SK-N-SH (cell line): ENCODE measurements around the gene PSMD13. TPM values are rescaled to one million over a fixed set of nuclear protein-coding genes. Genes with fewer than 3 reads are reported as not detected.

Experiments used
- CTCF ChIA-PET: fragments of 300-600, 350-600 bp; formaldehyde crosslinking; extraction: SDS; loops from one replicate; lab custom pipeline; 2021; lab: Yijun Ruan, JAX
- POLR2A ChIA-PET: fragments of 350-600 bp; sonication (Branson Sonifier 250); formaldehyde crosslinking; extraction: SDS; loops from one replicate; lab custom pipeline; 2020; ENCODE audit warnings: antibody characterized with exemption, inconsistent platforms; lab: Yijun Ruan, JAX
- DNase-seq: peaks from one replicate; pipeline ENCODE4 v3.0.0; 2012
- H2AFZ ChIP-seq: fragments of 200-600 bp; sonication (generic); 2 replicates; pipeline ENCODE4 v1.8.1; 2016; ENCODE audit warnings: antibody characterized with exemption, mild to moderate bottlenecking, low read depth
- H3F3A ChIP-seq: fragments of 200-600 bp; sonication (generic); replicated peaks from 2 replicates; pipeline ENCODE3; 2016; ENCODE audit warnings: antibody characterized with exemption, mild to moderate bottlenecking; ENCODE audit not compliant: insufficient read depth
- H3K27ac ChIP-seq, 2 experiments: fragments of 200-500 bp in 1 of 2; fragments of 200-600 bp in 1 of 2; sonication (Bioruptor generic) in 1 of 2; sonication (generic), shearing (Covaris generic) in 1 of 2; 2 replicates each; pipeline versions ENCODE4 v1.5.1 to v1.6.1; 2014 to 2016; ENCODE audit warnings: low read depth in 2 of 2, inconsistent platforms in 1 of 2, low read length in 1 of 2, mild to moderate bottlenecking in 1 of 2, mixed read lengths in 1 of 2
- H3K27me3 ChIP-seq: fragments of 200-600 bp; sonication (generic), shearing (Covaris generic); 2 replicates; pipeline ENCODE4 v1.6.1; 2016; ENCODE audit warnings: mixed run types; ENCODE audit not compliant: insufficient read depth
- H3K36me3 ChIP-seq, 2 experiments: fragments of 200-500 bp in 1 of 2; fragments of 200-600 bp in 1 of 2; sonication (Bioruptor generic) in 1 of 2; sonication (generic) in 1 of 2; replicated peaks in 1 of 2; 2 replicates each; pipeline versions ENCODE3 to v1.5.1; 2014 to 2016; ENCODE audit warnings: low read length in 1 of 2, mild to moderate bottlenecking in 1 of 2; ENCODE audit not compliant: insufficient read depth in 2 of 2, control insufficient read depth in 1 of 2
- H3K4me1 ChIP-seq, 2 experiments: fragments of 200-500 bp in 1 of 2; fragments of 200-600 bp in 1 of 2; sonication (Bioruptor generic) in 1 of 2; sonication (generic), shearing (Covaris generic) in 1 of 2; 2 replicates each; pipeline versions ENCODE4 v1.5.1 to v1.6.1; 2014 to 2016; ENCODE audit warnings: low read depth in 1 of 2, low read length in 1 of 2, mixed run types in 1 of 2; ENCODE audit not compliant: insufficient read depth in 2 of 2, control insufficient read depth in 1 of 2
- H3K4me2 ChIP-seq: fragments of 200-600 bp; sonication (generic), shearing (Covaris generic); 2 replicates; pipeline ENCODE4 v1.6.1; 2017; ENCODE audit warnings: mixed run types
- H3K4me3 ChIP-seq, 2 experiments: fragments of 200-500 bp in 1 of 2; fragments of 200-600 bp in 1 of 2; sonication (Bioruptor generic) in 1 of 2; sonication (generic), shearing (Covaris generic) in 1 of 2; 2 replicates each; pipeline versions ENCODE4 v1.5.1 to v1.8.1; 2014 to 2016; ENCODE audit warnings: low read depth in 2 of 2, inconsistent platforms in 1 of 2, low read length in 1 of 2, mild to moderate bottlenecking in 1 of 2, mixed read lengths in 1 of 2, moderate library complexity in 1 of 2
- H3K79me2 ChIP-seq: fragments of 200-600 bp; sonication (generic); 2 replicates; pipeline ENCODE4 v1.8.1; 2017; ENCODE audit warnings: mild to moderate bottlenecking; ENCODE audit not compliant: insufficient read depth
- H3K9ac ChIP-seq: fragments of 200-600 bp; sonication (generic); 2 replicates; pipeline ENCODE4 v1.6.1; 2017; ENCODE audit warnings: mixed run types
- H3K9me2 ChIP-seq: fragments of 200-600 bp; sonication (generic); 2 replicates; pipeline ENCODE4 v1.6.1; 2017; ENCODE audit warnings: mixed run types
- H3K9me3 ChIP-seq: fragments of 200-600 bp; sonication (generic); 2 replicates; pipeline ENCODE4 v1.6.1; 2017; ENCODE audit warnings: mixed run types, mild to moderate bottlenecking, moderate library complexity
- H4K20me1 ChIP-seq: fragments of 200-600 bp; sonication (generic); 2 replicates; pipeline ENCODE4 v1.6.1; 2017; ENCODE audit warnings: mild to moderate bottlenecking, mixed run types; ENCODE audit not compliant: insufficient read depth
- ELF1 ChIP-seq: IDR thresholded peaks from 2 replicates; pipeline ENCODE4 v1.4.0; 2012
- EP300 ChIP-seq, 2 experiments: IDR thresholded peaks; 2 replicates each; pipeline versions ENCODE4 v1.4.0 to v1.6.1; 2012; ENCODE audit warnings: borderline replicate concordance in 1 of 2, low read depth in 1 of 2, low read length in 1 of 2
- FOXM1 ChIP-seq: IDR thresholded peaks from 2 replicates; pipeline ENCODE4 v1.4.0; 2012; ENCODE audit warnings: low read depth, mild to moderate bottlenecking
- GABPA ChIP-seq: IDR thresholded peaks from 2 replicates; pipeline ENCODE4 v1.4.0; 2012; ENCODE audit warnings: low read depth, mild to moderate bottlenecking
- MEF2A ChIP-seq: IDR thresholded peaks from 2 replicates; pipeline ENCODE4 v1.4.0; 2012; ENCODE audit warnings: low read depth, borderline replicate concordance
- TAF1 ChIP-seq: IDR thresholded peaks from 2 replicates; pipeline ENCODE4 v1.6.1; 2012; ENCODE audit warnings: low read depth, mild to moderate bottlenecking, low read length, moderate library complexity, borderline replicate concordance
- TCF12 ChIP-seq: IDR thresholded peaks from 2 replicates; pipeline ENCODE4 v1.4.0; 2012
- TEAD4 ChIP-seq: IDR thresholded peaks from 2 replicates; pipeline ENCODE4 v1.4.0; 2012; ENCODE audit warnings: mild to moderate bottlenecking, borderline replicate concordance; ENCODE audit not compliant: insufficient read depth
- WGBS: methylation state at CpG from one replicate; pipeline ENCODE4 v1.1.6; 2017; ENCODE audit warnings: low lambda C conversion rate; 5-methylcytosine and 5-hydroxymethylcytosine counted together
- polyA plus RNA-seq, 3 experiments: library from polyadenylated mRNA; depleted of rRNA; stranded (reverse); fragments of >200 nt; gene quantifications; 2 replicates each; pipeline ENCODE4 v1.2.3, GENCODE V29; 2012
- TF ChIP-seq, protein P1 (sequence below): IDR thresholded peaks from 2 replicates; pipeline ENCODE4 v1.4.0; 2012; ENCODE audit warnings: low read depth, borderline replicate concordance
- TF ChIP-seq, protein P2 (sequence below): fragments of 150-350 bp; IDR thresholded peaks from 2 replicates; pipeline ENCODE4 v1.6.1; 2017; ENCODE audit warnings: antibody characterized with exemption, low read length, low read depth, borderline replicate concordance
- TF ChIP-seq, protein P3 (sequence below): fragments of 200-600 bp; sonication (generic); IDR thresholded peaks from 2 replicates; pipeline ENCODE4 v1.6.1; 2017; ENCODE audit warnings: antibody characterized with exemption, mild to moderate bottlenecking, moderate library complexity

PSMD13 gene
- polyA plus RNA-seq, 1 of the 3 experiments (the other 2 are of a cell fraction), result 196 TPM

DNA sequence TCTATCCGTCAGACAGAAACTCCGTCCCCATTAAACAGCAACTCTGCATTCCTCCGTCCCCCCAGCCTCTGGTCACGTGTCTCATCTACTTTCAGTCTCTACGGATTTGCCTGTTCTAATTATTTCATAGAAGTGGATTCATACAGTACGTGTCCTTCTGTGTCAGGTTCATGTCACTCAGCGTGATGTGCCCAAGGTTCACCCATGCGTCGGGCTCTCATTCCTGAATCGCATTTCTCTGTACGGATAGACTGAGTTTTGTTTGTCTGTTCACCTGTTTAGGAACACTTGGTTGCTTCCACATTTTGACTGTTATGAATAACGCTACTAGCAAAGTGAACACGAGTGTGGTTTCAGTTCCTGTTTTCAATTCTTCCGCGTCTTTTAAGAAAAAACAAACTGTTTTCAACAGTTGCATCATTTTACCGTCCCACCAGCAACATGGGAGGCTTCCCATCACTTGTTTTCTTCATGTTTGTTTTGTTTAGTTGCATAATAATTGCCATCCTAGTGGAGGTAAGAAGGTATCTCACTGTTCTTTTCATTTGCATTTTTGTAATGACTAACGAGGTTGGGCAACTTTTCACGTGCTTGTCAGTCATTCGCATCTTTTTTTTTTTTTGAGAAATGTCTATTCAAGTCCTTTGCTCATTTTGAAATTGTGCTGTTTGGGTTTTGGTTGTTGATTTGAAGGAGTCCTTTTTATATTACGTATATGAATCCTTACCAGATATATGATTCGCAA lies 32.5 kb downstream of the PSMD13 start:
- DNase-seq, result no peak
- no peaks in the 10 kb centered on the region for H3K36me3 ChIP-seq
- no peak overlapping the region for H2AFZ ChIP-seq
- H3K9ac ChIP-seq, result no peak overlapping the region
- H3F3A ChIP-seq, result peaks cover 12% of the 10 kb centered on the region
- WGBS, result 58% methylated on average over 21 of the region's 21 CpGs
- H3K27me3 ChIP-seq, result peaks cover 9% of the 10 kb centered on the region; the same call in 1 of the 2 replicates
- CTCF ChIA-PET, result interaction anchor here (0.6 to 2.4 kb wide), 4 partner anchors 18 to 61 kb away, joined by 3 to 19 read pairs (median 4); no protein-coding TSS in a partner anchor
- H3K27ac ChIP-seq, result no peak overlapping the region
- no peaks in the 10 kb centered on the region for H3K9me3 ChIP-seq
- no peaks in the 10 kb centered on the region for H3K79me2 ChIP-seq
- TF ChIP-seq, protein P1, sequence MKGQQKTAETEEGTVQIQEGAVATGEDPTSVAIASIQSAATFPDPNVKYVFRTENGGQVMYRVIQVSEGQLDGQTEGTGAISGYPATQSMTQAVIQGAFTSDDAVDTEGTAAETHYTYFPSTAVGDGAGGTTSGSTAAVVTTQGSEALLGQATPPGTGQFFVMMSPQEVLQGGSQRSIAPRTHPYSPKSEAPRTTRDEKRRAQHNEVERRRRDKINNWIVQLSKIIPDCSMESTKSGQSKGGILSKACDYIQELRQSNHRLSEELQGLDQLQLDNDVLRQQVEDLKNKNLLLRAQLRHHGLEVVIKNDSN, result peak; percentile 64; the same call in 1 of the 2 replicates
- no peak for TF ChIP-seq TAF1
- no peak for TF ChIP-seq TCF12
- TF ChIP-seq, protein P2, sequence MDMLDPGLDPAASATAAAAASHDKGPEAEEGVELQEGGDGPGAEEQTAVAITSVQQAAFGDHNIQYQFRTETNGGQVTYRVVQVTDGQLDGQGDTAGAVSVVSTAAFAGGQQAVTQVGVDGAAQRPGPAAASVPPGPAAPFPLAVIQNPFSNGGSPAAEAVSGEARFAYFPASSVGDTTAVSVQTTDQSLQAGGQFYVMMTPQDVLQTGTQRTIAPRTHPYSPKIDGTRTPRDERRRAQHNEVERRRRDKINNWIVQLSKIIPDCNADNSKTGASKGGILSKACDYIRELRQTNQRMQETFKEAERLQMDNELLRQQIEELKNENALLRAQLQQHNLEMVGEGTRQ, result no peak
- TF ChIP-seq GABPA, result no peak
- TF ChIP-seq, protein P3, sequence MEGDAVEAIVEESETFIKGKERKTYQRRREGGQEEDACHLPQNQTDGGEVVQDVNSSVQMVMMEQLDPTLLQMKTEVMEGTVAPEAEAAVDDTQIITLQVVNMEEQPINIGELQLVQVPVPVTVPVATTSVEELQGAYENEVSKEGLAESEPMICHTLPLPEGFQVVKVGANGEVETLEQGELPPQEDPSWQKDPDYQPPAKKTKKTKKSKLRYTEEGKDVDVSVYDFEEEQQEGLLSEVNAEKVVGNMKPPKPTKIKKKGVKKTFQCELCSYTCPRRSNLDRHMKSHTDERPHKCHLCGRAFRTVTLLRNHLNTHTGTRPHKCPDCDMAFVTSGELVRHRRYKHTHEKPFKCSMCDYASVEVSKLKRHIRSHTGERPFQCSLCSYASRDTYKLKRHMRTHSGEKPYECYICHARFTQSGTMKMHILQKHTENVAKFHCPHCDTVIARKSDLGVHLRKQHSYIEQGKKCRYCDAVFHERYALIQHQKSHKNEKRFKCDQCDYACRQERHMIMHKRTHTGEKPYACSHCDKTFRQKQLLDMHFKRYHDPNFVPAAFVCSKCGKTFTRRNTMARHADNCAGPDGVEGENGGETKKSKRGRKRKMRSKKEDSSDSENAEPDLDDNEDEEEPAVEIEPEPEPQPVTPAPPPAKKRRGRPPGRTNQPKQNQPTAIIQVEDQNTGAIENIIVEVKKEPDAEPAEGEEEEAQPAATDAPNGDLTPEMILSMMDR, result no peak
- no peak for TF ChIP-seq ELF1
- H3K9me2 ChIP-seq, result no peaks in the 10 kb centered on the region
- no peak overlapping the region for H3K4me3 ChIP-seq
- peaks cover 0 to 6% of the 10 kb centered on the region in 2 experiments; a peak in 1 of 4 replicates for H3K4me1 ChIP-seq
- no peaks in the 10 kb centered on the region for H4K20me1 ChIP-seq
- peak overlapping the region; percentile 11 for H3K4me2 ChIP-seq
- POLR2A ChIA-PET, result interaction anchor here (1.2 kb wide), 1 partner anchor 62 kb away, joined by 3 read pairs; the partner anchor contains the start of genes BET1L and RIC8A

DNA sequence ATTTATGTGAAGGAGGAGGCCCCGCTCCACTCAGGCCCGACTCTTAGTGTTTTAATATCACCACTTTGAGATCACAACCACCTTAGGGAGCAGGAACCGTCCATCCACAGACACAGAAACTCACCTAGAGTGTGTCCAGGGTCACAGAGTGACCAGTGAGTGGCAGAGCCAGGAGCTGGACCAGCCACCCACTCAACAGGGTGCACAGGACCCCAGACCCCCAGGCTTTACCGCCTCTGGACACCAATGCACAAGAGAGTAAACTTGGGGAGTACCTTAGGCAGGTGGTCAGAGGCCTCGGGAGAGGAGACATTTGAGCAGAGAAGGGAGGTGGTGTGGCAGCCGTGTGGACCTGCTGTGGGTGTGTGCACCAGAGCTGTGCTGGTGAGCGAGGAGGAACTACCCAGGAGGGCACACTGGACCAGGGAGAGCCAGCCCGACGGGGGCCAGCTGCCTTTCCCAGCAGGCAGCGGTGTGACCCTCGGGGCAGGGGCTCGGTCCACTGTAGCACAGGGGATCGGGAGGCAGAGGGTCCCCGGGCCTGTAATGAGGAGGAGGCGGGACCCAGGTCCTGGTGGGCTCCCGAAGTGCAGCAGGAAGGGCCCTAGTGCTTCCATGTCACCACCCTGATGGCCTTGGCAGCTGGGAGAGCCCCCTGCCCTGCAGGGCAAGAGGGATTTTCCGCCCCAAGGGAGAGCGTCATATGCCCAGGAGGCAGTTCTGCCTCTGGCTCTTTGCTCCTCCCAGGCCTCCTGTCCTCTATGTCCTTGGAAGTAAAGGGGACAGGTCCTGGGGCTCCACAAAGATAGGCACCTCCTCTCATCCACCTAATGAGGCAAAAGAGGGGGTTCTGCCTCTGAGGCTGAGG lies 33.9 kb downstream of the PSMD13 start:
- Histone ChIP-seq H3K4me3 (no peak overlapping the region), H3K4me2 (no peak overlapping the region), H3K4me1 (peaks cover 0 to 6% of the 10 kb centered on the region in 2 experiments; a peak in 1 of 4 replicates), H4K20me1 (no peaks in the 10 kb centered on the region), H3K79me2 (no peaks in the 10 kb centered on the region), H3K36me3 (no peaks in the 10 kb centered on the region), H3K27ac (no peak overlapping the region), H3K9ac (no peak overlapping the region), H3F3A (peaks cover 12% of the 10 kb centered on the region), H3K9me2 (no peaks in the 10 kb centered on the region), H3K9me3 (no peaks in the 10 kb centered on the region; the same call in 1 of the 2 replicates), H2AFZ (no peak overlapping the region), H3K27me3 (peaks cover 9% of the 10 kb centered on the region; the same call in 1 of the 2 replicates)
- ChIA-PET CTCF (no interaction called here), POLR2A (no interaction called here)
- no peak for DNase-seq
- TF ChIP-seq ELF1 (no peak), EP300 (IDR thresholded peaks at IDR 0.05; ENCODE audit: borderline replicate concordance in 1 of 2, low read depth in 1 of 2, low read length in 1 of 2) (no peak), MEF2A (no peak), FOXM1 (no peak), TEAD4 (no peak)
- TF ChIP-seq, protein P2, result no peak
- 60% methylated on average over 10 of the region's 18 CpGs for WGBS
